A673 (cell line): ENCODE results near the gene PCBP3.

Experiments used
- EZH2 ChIP-seq: fragments of 200-600 bp; sonication (generic); IDR thresholded peaks from 2 replicates; pipeline ENCODE4 v1.6.1; 2017; ENCODE audit warnings: borderline replicate concordance, low read depth, mild to moderate bottlenecking, mixed read lengths, antibody characterized with exemption, low read length; ENCODE audit not compliant: poor library complexity, severe bottlenecking
- TF ChIP-seq, protein P1 (sequence below): fragments of 300-800, 200-600 bp; sonication (generic); conservative IDR thresholded peaks from 2 replicates; pipeline ENCODE4 v1.5.1; 2017; ENCODE audit warnings: low read depth, mild to moderate bottlenecking, antibody characterized with exemption, low read length, moderate library complexity, mixed read lengths

GRCh38 chr21:45866551-45866950, 223.0 kb downstream of the PCBP3 start:
- TF ChIP-seq, protein P1, sequence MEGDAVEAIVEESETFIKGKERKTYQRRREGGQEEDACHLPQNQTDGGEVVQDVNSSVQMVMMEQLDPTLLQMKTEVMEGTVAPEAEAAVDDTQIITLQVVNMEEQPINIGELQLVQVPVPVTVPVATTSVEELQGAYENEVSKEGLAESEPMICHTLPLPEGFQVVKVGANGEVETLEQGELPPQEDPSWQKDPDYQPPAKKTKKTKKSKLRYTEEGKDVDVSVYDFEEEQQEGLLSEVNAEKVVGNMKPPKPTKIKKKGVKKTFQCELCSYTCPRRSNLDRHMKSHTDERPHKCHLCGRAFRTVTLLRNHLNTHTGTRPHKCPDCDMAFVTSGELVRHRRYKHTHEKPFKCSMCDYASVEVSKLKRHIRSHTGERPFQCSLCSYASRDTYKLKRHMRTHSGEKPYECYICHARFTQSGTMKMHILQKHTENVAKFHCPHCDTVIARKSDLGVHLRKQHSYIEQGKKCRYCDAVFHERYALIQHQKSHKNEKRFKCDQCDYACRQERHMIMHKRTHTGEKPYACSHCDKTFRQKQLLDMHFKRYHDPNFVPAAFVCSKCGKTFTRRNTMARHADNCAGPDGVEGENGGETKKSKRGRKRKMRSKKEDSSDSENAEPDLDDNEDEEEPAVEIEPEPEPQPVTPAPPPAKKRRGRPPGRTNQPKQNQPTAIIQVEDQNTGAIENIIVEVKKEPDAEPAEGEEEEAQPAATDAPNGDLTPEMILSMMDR: no peak
- no peak for TF ChIP-seq EZH2
